Measurements from ENCODE around the gene ARSA.

- TF ChIP-seq CTCF (IDR thresholded peaks at IDR 0.05) (no peak), SMC3 (IDR thresholded peaks at IDR 0.05) (no peak), HOXB5 (CRISPR knock-in tag; IDR thresholded peaks at IDR 0.05) (no peak), FOSL2 (IDR thresholded peaks at IDR 0.05) (no peak), FOSL2 (CRISPR knock-in tag; IDR thresholded peaks at IDR 0.05) (no peak), MYC (IDR thresholded peaks at IDR 0.05; ENCODE audit: borderline replicate concordance, low read length) (no peak), E2F6 (IDR thresholded peaks at IDR 0.05; ENCODE audit: borderline replicate concordance, low read depth) (no peak), USF2 (IDR thresholded peaks at IDR 0.05) (no peak), MAZ (IDR thresholded peaks at IDR 0.05; ENCODE audit: borderline replicate concordance, low read depth, low read length) (no peak), POLR2A (IDR thresholded peaks at IDR 0.05; ENCODE audit: low read length) (no peak), RNF2 (IDR thresholded peaks at IDR 0.05; ENCODE audit: borderline replicate concordance, low read depth) (no peak), REST (IDR thresholded peaks at IDR 0.05) (no peak), MAFK (IDR thresholded peaks at IDR 0.05; ENCODE audit: partially characterized antibody) (no peak)
Observed at GRCh38 chr22:50626850-50627641, 906 bp downstream of the ARSA start.
